Suprapubic skin (tissue), 4 donors: ENCODE measurements around the gene GTF2H4. TPM values are rescaled to one million over a fixed set of nuclear protein-coding genes. Genes with fewer than 3 reads are reported as not detected.

ENCODE experiments used
- DNase-seq, 2 donors: peaks; one replicate each; pipeline ENCODE4 v3.0.0-alpha.2; 2019; ENCODE audit warnings: low spot score in 2 of 2
- H3K27ac ChIP-seq: fragments of 200-600 bp; sonication (generic); one replicate; pipeline ENCODE4 v1.5.1; 2019
- H3K27me3 ChIP-seq: fragments of 200-600 bp; sonication (generic); one replicate; pipeline ENCODE4 v1.5.1; 2019
- H3K36me3 ChIP-seq: fragments of 200-600 bp; sonication (generic); one replicate; pipeline ENCODE4 v1.5.1; 2019
- H3K4me1 ChIP-seq: fragments of 200-600 bp; sonication (generic); one replicate; pipeline ENCODE4 v1.5.1; 2019
- H3K4me3 ChIP-seq: fragments of 200-600 bp; sonication (generic); one replicate; pipeline ENCODE4 v1.5.1; 2019; ENCODE audit warnings: mild to moderate bottlenecking
- H3K9me3 ChIP-seq: fragments of 200-600 bp; sonication (generic); one replicate; pipeline ENCODE4 v1.5.1; 2019
- EP300 ChIP-seq: sonication (generic); formaldehyde crosslinking; IDR thresholded peaks from one replicate; pipeline ENCODE4 v1.6.1; 2017; ENCODE audit warnings: antibody characterized with exemption
- POLR2A ChIP-seq, 2 donors: fragments of 450-650 bp; IDR thresholded peaks; one replicate each; pipeline ENCODE4 v1.6.1; 2017; ENCODE audit warnings: antibody characterized with exemption in 2 of 2, mild to moderate bottlenecking in 2 of 2, moderate library complexity in 2 of 2
- POLR2AphosphoS5 ChIP-seq, 3 donors: sonication (generic); formaldehyde crosslinking; IDR thresholded peaks; one replicate each; pipeline ENCODE4 v1.6.1; 2017; ENCODE audit warnings: antibody characterized with exemption in 3 of 3
- WGBS: methylation state at CpG from one replicate; pipeline ENCODE4 v1.1.5; 2018; 5-methylcytosine and 5-hydroxymethylcytosine counted together
- total RNA-seq, 4 donors: library from RNA; depleted of rRNA; stranded (reverse); fragments of >200 nt; gene quantifications; one replicate each; pipeline ENCODE4 v1.1.0, GENCODE V29; 2016
- TF ChIP-seq, protein P1 (sequence below), 2 donors: fragments of 200-600 bp in 1 of 2; fragments of 450-650 bp in 1 of 2; sonication (generic) in 1 of 2; IDR thresholded peaks; one replicate each; pipeline ENCODE4 v1.5.1; 2016 to 2019; ENCODE audit warnings: antibody characterized with exemption in 2 of 2, mild to moderate bottlenecking in 1 of 2, moderate library complexity in 1 of 2

GTF2H4 gene
- total RNA-seq, 4 donors from 2014 or later = 10.5 to 33.5 (median 11.3) TPM

DNA sequence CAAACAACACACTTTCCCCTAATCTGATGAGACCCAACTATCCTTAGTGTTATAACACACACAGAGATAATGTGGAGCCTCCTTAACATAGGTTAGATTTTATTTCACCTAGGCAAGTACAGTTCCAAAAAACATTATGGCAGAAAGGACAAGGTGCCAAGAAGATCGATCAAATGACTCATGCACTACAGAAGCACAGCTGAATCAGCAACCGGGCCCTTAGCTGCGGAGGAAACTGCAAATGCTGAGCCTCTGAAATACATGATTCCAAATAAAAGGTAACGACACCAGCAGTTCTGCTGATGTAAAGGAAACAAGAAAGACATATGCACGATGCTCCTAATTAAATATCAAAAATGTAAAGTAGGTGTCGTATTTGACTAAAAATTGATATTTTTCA is 55.6 kb downstream of the GTF2H4 start:
- 55% methylated on average over 6 of the region's 6 CpGs for WGBS
- no peak for DNase-seq
- H3K27me3 ChIP-seq = no peaks in the 10 kb centered on the region
- H3K9me3 ChIP-seq = no peaks in the 10 kb centered on the region
- H3K4me3 ChIP-seq = no peak overlapping the region
- peaks cover 4% of the 10 kb centered on the region for H3K4me1 ChIP-seq
- H3K36me3 ChIP-seq = no peaks in the 10 kb centered on the region
- TF ChIP-seq POLR2A (IDR thresholded peaks at IDR 0.05) (no peak), EP300 (no peak), POLR2AphosphoS5 (IDR thresholded peaks at IDR 0.05) (no peak)
- TF ChIP-seq, protein P1, sequence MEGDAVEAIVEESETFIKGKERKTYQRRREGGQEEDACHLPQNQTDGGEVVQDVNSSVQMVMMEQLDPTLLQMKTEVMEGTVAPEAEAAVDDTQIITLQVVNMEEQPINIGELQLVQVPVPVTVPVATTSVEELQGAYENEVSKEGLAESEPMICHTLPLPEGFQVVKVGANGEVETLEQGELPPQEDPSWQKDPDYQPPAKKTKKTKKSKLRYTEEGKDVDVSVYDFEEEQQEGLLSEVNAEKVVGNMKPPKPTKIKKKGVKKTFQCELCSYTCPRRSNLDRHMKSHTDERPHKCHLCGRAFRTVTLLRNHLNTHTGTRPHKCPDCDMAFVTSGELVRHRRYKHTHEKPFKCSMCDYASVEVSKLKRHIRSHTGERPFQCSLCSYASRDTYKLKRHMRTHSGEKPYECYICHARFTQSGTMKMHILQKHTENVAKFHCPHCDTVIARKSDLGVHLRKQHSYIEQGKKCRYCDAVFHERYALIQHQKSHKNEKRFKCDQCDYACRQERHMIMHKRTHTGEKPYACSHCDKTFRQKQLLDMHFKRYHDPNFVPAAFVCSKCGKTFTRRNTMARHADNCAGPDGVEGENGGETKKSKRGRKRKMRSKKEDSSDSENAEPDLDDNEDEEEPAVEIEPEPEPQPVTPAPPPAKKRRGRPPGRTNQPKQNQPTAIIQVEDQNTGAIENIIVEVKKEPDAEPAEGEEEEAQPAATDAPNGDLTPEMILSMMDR (IDR thresholded peaks at IDR 0.05) = no peak
- H3K27ac ChIP-seq = no peak overlapping the region

Other genes starting within 250 kb of the GTF2H4 start
- gene DHX16, start 235.2 kb upstream of the GTF2H4 start, total RNA-seq = 10 to 100 TPM; 24.3 to 48.5 (median 33.7) TPM
- 10 to 100 TPM; 25.2 to 31.0 (median 29.2) TPM for gene PPP1R18, start 221.6 kb upstream of the GTF2H4 start, total RNA-seq
- gene NRM, start 217.2 kb upstream of the GTF2H4 start, total RNA-seq = 1 to 10 TPM; 2.3 to 9.0 (median 6.8) TPM
- gene MDC1, start 190.9 kb upstream of the GTF2H4 start, total RNA-seq = 10 to 100 TPM; 10.4 to 27.0 (median 16.3) TPM
- gene TUBB, start 187.9 kb upstream of the GTF2H4 start, total RNA-seq = 100 to 1,000 TPM; 166 to 348 (median 244) TPM
- gene FLOT1, start 165.5 kb upstream of the GTF2H4 start, total RNA-seq = 10 to 100 TPM; 28.4 to 60.8 (median 45.5) TPM
- 10 to 100 TPM; 22.0 to 86.2 (median 45.8) TPM for gene IER3, start 163.7 kb upstream of the GTF2H4 start, total RNA-seq
- gene DDR1, start 23.7 kb upstream of the GTF2H4 start, total RNA-seq = 100 to 1,000 TPM; 161 to 210 (median 188) TPM
- gene VARS2, start 6.0 kb downstream of the GTF2H4 start, total RNA-seq = 10 to 100 TPM; 12.6 to 22.0 (median 19.2) TPM
- not detected for gene SFTA2, start 24.0 kb downstream of the GTF2H4 start, total RNA-seq
- not detected for gene MUCL3, start 32.8 kb downstream of the GTF2H4 start, total RNA-seq
- under 1 TPM in 1 of 4 donors, not detected in 3; 0.38 TPM for gene MUC21, start 75.5 kb downstream of the GTF2H4 start, total RNA-seq
- gene MUC22, start 102.3 kb downstream of the GTF2H4 start, total RNA-seq = under 1 TPM in 1 of 4 donors, not detected in 3; 0.18 TPM
- 10 to 100 TPM in 2 of 4 donors, 1 to 10 TPM in 2; 5.5 to 20.7 (median 8.8) TPM for gene C6orf15, start 204.4 kb downstream of the GTF2H4 start, total RNA-seq
- gene PSORS1C1, start 206.6 kb downstream of the GTF2H4 start, total RNA-seq = 10 to 100 TPM in 1 of 4 donors, 1 to 10 TPM in 3; 4.1 to 15.8 (median 5.5) TPM
- 100 to 1,000 TPM in 3 of 4 donors, 10 to 100 TPM in 1; 16.3 to 598 (median 403) TPM for gene CDSN, start 212.2 kb downstream of the GTF2H4 start, total RNA-seq
- gene PSORS1C2, start 230.9 kb downstream of the GTF2H4 start, total RNA-seq = 10 to 100 TPM in 3 of 4 donors, 1 to 10 TPM in 1; 5.9 to 63.0 (median 27.8) TPM
- gene CCHCR1, start 249.6 kb downstream of the GTF2H4 start, total RNA-seq = 10 to 100 TPM; 10.7 to 33.4 (median 16.5) TPM